ENCODE results near the gene PRDM16.
A peak's percentile ranks its signal among the peaks of the same experiment; 100 is the strongest.

Gene PRDM16

GRCh38 chr1:3455670-3456448 is 386.9 kb downstream of the PRDM16 start:
- Histone ChIP-seq H3K9ac (ENCODE audit: low read length) (no peak overlapping the region), H3K27me3 (ENCODE audit: control insufficient read depth, insufficient read depth, low read length) (peaks cover 12% of the 10 kb centered on the region), H3K27ac (ENCODE audit: low read depth, low read length) (no peak overlapping the region), H3K4me1 (ENCODE audit: control insufficient read depth, insufficient read depth, low read length) (no peaks in the 10 kb centered on the region), H3K36me3 (ENCODE audit: control insufficient read depth, insufficient read depth, low read length) (no peaks in the 10 kb centered on the region), H3K4me3 (ENCODE audit: low read length) (peak overlapping the region; percentile 50)

- Histone ChIP-seq H3K4me3 (ENCODE audit: low read length) (peak overlapping the region; percentile 22), H3K27ac (ENCODE audit: low read depth, low read length) (no peak overlapping the region), H3K27me3 (ENCODE audit: control insufficient read depth, insufficient read depth, low read length) (peaks cover 12% of the 10 kb centered on the region), H3K4me1 (ENCODE audit: control insufficient read depth, insufficient read depth, low read length) (no peaks in the 10 kb centered on the region), H3K9ac (ENCODE audit: low read length) (no peak overlapping the region), H3K36me3 (ENCODE audit: control insufficient read depth, insufficient read depth, low read length) (no peaks in the 10 kb centered on the region)
These were observed 387.5 kb downstream of the PRDM16 start for GRCh38 chr1:3456449-3456963.

GRCh38 chr1:3456964-3457909 is 388.2 kb downstream of the PRDM16 start:
- Histone ChIP-seq H3K9ac (ENCODE audit: low read length) (no peak overlapping the region), H3K4me3 (ENCODE audit: low read length) (no peak overlapping the region), H3K4me1 (ENCODE audit: control insufficient read depth, insufficient read depth, low read length) (no peaks in the 10 kb centered on the region), H3K36me3 (ENCODE audit: control insufficient read depth, insufficient read depth, low read length) (no peaks in the 10 kb centered on the region), H3K27ac (ENCODE audit: low read depth, low read length) (no peak overlapping the region), H3K27me3 (ENCODE audit: control insufficient read depth, insufficient read depth, low read length) (peaks cover 10% of the 10 kb centered on the region)

GRCh38 chr1:3457910-3458883 is 389.2 kb downstream of the PRDM16 start:
- Histone ChIP-seq H3K36me3 (ENCODE audit: control insufficient read depth, insufficient read depth, low read length) (no peaks in the 10 kb centered on the region), H3K9ac (ENCODE audit: low read length) (no peak overlapping the region), H3K27me3 (ENCODE audit: control insufficient read depth, insufficient read depth, low read length) (peaks cover 7% of the 10 kb centered on the region), H3K4me1 (ENCODE audit: control insufficient read depth, insufficient read depth, low read length) (no peaks in the 10 kb centered on the region), H3K27ac (ENCODE audit: low read depth, low read length) (no peak overlapping the region), H3K4me3 (ENCODE audit: low read length) (no peak overlapping the region)

- Histone ChIP-seq H3K9ac (ENCODE audit: low read length) (no peak overlapping the region), H3K27me3 (ENCODE audit: control insufficient read depth, insufficient read depth, low read length) (peaks cover 4% of the 10 kb centered on the region), H3K36me3 (ENCODE audit: control insufficient read depth, insufficient read depth, low read length) (no peaks in the 10 kb centered on the region), H3K4me1 (ENCODE audit: control insufficient read depth, insufficient read depth, low read length) (no peaks in the 10 kb centered on the region), H3K4me3 (ENCODE audit: low read length) (no peak overlapping the region), H3K27ac (ENCODE audit: low read depth, low read length) (no peak overlapping the region)
These were observed 390.3 kb downstream of the PRDM16 start for GRCh38 chr1:3459051-3459908.

GRCh38 chr1:3459940-3460671 is 391.1 kb downstream of the PRDM16 start:
- Histone ChIP-seq H3K36me3 (ENCODE audit: control insufficient read depth, insufficient read depth, low read length) (no peaks in the 10 kb centered on the region), H3K27me3 (ENCODE audit: control insufficient read depth, insufficient read depth, low read length) (peaks cover 4% of the 10 kb centered on the region), H3K4me3 (ENCODE audit: low read length) (no peak overlapping the region), H3K27ac (ENCODE audit: low read depth, low read length) (no peak overlapping the region), H3K4me1 (ENCODE audit: control insufficient read depth, insufficient read depth, low read length) (no peaks in the 10 kb centered on the region), H3K9ac (ENCODE audit: low read length) (no peak overlapping the region)

- no peak overlapping the region for H3K9ac ChIP-seq (ENCODE audit: low read length)
- H3K27ac ChIP-seq (ENCODE audit: low read depth, low read length): no peak overlapping the region
- no peaks in the 10 kb centered on the region for H3K36me3 ChIP-seq (ENCODE audit: control insufficient read depth, insufficient read depth, low read length)
- no peaks in the 10 kb centered on the region for H3K4me1 ChIP-seq (ENCODE audit: control insufficient read depth, insufficient read depth, low read length)
- no peaks in the 10 kb centered on the region for H3K27me3 ChIP-seq (ENCODE audit: control insufficient read depth, insufficient read depth, low read length)
- H3K4me3 ChIP-seq (ENCODE audit: low read length): no peak overlapping the region
These were observed 391.7 kb downstream of the PRDM16 start for GRCh38 chr1:3460672-3461131.

- Histone ChIP-seq H3K27ac (ENCODE audit: low read depth, low read length) (no peak overlapping the region), H3K36me3 (ENCODE audit: control insufficient read depth, insufficient read depth, low read length) (no peaks in the 10 kb centered on the region), H3K27me3 (ENCODE audit: control insufficient read depth, insufficient read depth, low read length) (no peaks in the 10 kb centered on the region), H3K4me1 (ENCODE audit: control insufficient read depth, insufficient read depth, low read length) (no peaks in the 10 kb centered on the region), H3K4me3 (ENCODE audit: low read length) (no peak overlapping the region), H3K9ac (ENCODE audit: low read length) (no peak overlapping the region)
These were observed 392.4 kb downstream of the PRDM16 start for GRCh38 chr1:3461238-3461933.

GRCh38 chr1:3461934-3462275 is 392.9 kb downstream of the PRDM16 start:
- Histone ChIP-seq H3K9ac (ENCODE audit: low read length) (no peak overlapping the region), H3K4me1 (ENCODE audit: control insufficient read depth, insufficient read depth, low read length) (no peaks in the 10 kb centered on the region), H3K27ac (ENCODE audit: low read depth, low read length) (no peak overlapping the region), H3K36me3 (ENCODE audit: control insufficient read depth, insufficient read depth, low read length) (no peaks in the 10 kb centered on the region), H3K4me3 (ENCODE audit: low read length) (no peak overlapping the region), H3K27me3 (ENCODE audit: control insufficient read depth, insufficient read depth, low read length) (no peaks in the 10 kb centered on the region)

- Histone ChIP-seq H3K4me3 (ENCODE audit: low read length) (no peak overlapping the region), H3K36me3 (ENCODE audit: control insufficient read depth, insufficient read depth, low read length) (no peaks in the 10 kb centered on the region), H3K27me3 (ENCODE audit: control insufficient read depth, insufficient read depth, low read length) (no peaks in the 10 kb centered on the region), H3K9ac (ENCODE audit: low read length) (no peak overlapping the region), H3K4me1 (ENCODE audit: control insufficient read depth, insufficient read depth, low read length) (no peaks in the 10 kb centered on the region), H3K27ac (ENCODE audit: low read depth, low read length) (no peak overlapping the region)
These were observed 393.5 kb downstream of the PRDM16 start for GRCh38 chr1:3462356-3463012.

Measured in rectal smooth muscle tissue (tissue), 1 donor.